Breast epithelium (tissue), 3 donors: ENCODE measurements around the gene MYO1G.

Experiments
- CTCF ChIP-seq, 3 donors: fragments of 450-650 bp; IDR thresholded peaks; one replicate each; pipeline ENCODE4 v1.5.1; 2016 to 2017; ENCODE audit warnings: antibody characterized with exemption in 3 of 3, mild to moderate bottlenecking in 3 of 3, moderate library complexity in 3 of 3
- POLR2A ChIP-seq: fragments of 450-650 bp; IDR thresholded peaks from one replicate; pipeline ENCODE4 v1.6.1; 2016; ENCODE audit warnings: antibody characterized with exemption, mild to moderate bottlenecking, moderate library complexity
- POLR2AphosphoS5 ChIP-seq, 3 donors: sonication (generic); formaldehyde crosslinking; IDR thresholded peaks; one replicate each; pipeline ENCODE4 v1.6.1; 2017; ENCODE audit warnings: antibody characterized with exemption in 3 of 3

GRCh38 chr7:45007571-45008328 lies 28.9 kb upstream of the MYO1G start:
- no peak for TF ChIP-seq POLR2AphosphoS5 (IDR thresholded peaks at IDR 0.05)
- TF ChIP-seq CTCF (IDR thresholded peaks at IDR 0.05), result no peak
- TF ChIP-seq POLR2A, result no peak
